HG02970 (cell line): ENCODE results near the gene NDOR1.
"Not testable (repeated sequence)": the region's sequence is repeated elsewhere in the genome, so short reads cannot be mapped to it uniquely, and the experiment has no call there.

Source experiments
- ATAC-seq: cut with Tn5 transposase; IDR thresholded peaks from one replicate; pipeline ENCODE4 v1.9.1; 2021; ENCODE audit warnings: mild to moderate bottlenecking, moderate library complexity, moderate number of reproducible peaks; ENCODE audit not compliant: unreplicated experiment, low FRiP score

Gene NDOR1

GRCh38 chr9:137240841-137241489 is 35.5 kb downstream of the NDOR1 start, which contains the start of gene TUBB4B:
Gene TUBB4B, plus strand, starts transcription at chr9:137241287. Its CDS starts 74 bp downstream, at chr9:137241361.
- peak; percentile 69 for ATAC-seq

- ATAC-seq, result peak; percentile 7
Measured at GRCh38 chr9:137241490-137242268, 36.2 kb downstream of the NDOR1 start.

- ATAC-seq, result no peak
Measured at GRCh38 chr9:137242269-137243203, 37.0 kb downstream of the NDOR1 start.

GRCh38 chr9:137243266-137243625 is 37.7 kb downstream of the NDOR1 start:
- not testable (repeated sequence) for ATAC-seq

- no peak for ATAC-seq
Measured at GRCh38 chr9:137243626-137244485, 38.4 kb downstream of the NDOR1 start.

- ATAC-seq, result no peak
Measured at GRCh38 chr9:137244486-137245449, 39.3 kb downstream of the NDOR1 start.

- no peak for ATAC-seq
Measured at GRCh38 chr9:137245450-137246421, 40.2 kb downstream of the NDOR1 start.

GRCh38 chr9:137247135-137247915 is 41.8 kb downstream of the NDOR1 start:
- ATAC-seq, result no peak

- no peak for ATAC-seq
Measured at GRCh38 chr9:137247916-137248175, 42.3 kb downstream of the NDOR1 start.

- ATAC-seq, result no peak
Measured at GRCh38 chr9:137250329-137251193, 45.1 kb downstream of the NDOR1 start.

GRCh38 chr9:137251194-137251461 is 45.6 kb downstream of the NDOR1 start, which contains the start of gene STPG3:
Gene STPG3, plus strand, starts transcription at chr9:137251286. Its CDS starts 1 bp downstream, at chr9:137251287.
- no peak for ATAC-seq

- ATAC-seq, result no peak
Measured at GRCh38 chr9:137251490-137252268, 46.2 kb downstream of the NDOR1 start.

GRCh38 chr9:137252555-137253506 is 47.3 kb downstream of the NDOR1 start:
- ATAC-seq, result no peak
